ENCODE measurements around the gene PLEKHM3. TPM values are rescaled to one million over a fixed set of nuclear protein-coding genes. Genes with fewer than 3 reads are reported as not detected.
A peak's percentile ranks its signal among the peaks of the same experiment; 100 is the strongest.

The PLEKHM3 gene, protein sequence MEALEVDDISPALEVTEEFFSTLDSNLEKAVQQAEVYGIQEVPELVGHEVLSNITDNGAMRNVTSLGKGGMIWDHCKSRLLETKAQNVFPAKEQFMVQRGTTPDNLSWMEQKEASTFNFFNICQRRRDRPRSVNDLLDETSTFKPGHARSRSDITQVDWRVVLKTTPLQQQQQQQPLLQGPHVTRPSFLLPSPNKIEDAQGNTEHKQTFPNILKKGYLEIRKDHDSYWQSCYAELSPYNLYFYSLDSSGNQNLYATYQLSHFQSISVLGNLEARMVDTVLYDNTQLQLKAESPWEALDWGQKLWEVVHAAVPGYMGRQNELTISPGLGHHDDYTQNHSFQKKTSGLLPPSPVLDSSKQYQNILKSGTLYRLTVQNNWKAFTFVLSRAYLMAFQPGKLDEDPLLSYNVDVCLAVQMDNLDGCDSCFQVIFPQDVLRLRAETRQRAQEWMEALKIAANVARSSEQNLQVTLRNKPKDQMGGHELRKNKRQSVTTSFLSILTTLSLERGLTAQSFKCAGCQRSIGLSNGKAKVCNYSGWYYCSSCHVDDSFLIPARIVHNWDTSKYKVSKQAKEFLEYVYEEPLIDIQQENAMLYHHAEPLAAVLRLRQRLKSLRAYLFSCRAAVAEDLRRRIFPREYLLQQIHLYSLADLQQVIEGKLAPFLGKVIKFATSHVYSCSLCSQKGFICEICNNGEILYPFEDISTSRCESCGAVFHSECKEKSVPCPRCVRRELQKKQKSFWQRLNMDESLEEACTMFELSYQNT
- polyA plus RNA-seq (2013, experiment 1 of 2): 2.7 TPM
- polyA plus RNA-seq (2013, experiment 2 of 2): 2.5 TPM

DNA sequence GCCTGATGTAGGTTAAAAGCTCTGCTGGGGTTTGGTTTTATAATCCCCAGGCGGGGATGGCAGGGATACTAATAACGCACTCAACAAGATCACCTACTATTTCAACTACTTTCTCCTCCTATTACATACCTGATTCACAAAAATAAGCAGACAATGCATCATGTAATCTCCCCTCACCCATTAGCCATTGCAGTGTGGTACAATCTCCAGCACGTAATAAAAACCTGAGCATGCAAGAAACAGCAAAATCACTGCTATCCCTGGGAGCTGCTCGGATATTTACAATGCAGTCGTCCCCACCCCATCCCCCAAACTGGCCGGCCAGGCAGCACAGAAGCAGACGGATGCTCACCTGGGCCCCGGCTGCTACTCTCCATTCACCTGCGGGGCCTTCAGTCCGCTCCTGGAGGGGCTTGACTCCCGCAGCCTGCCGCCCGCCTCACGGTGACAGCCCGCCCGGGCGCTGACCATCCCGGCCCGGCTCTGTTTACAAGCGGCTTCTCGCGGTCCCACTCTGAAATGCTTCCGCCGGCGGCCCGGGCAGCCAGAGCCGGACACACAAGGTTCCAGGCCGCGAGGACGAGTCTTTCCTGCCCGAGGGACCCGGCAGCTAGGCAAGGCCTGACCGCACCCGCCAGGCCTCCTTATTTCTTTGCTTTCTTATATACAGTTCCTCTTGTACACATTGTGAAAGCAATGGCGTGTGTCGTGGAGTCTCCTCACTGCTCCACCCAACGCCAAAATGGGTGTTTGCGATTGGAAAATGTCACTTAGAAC is at the start of gene PLEKHM3:
PLEKHM3 (minus strand) TSS at position 491 of the 777 bp plus-strand sequence. CDS start 23,888 bp downstream, outside the sequence.
- no peak within 1 kb of the TSS for H3K23ac ChIP-seq (ENCODE audit: low read length)
- H2BK5ac ChIP-seq (ENCODE audit: low read length): no peak within 1 kb of the TSS
- H3K56ac ChIP-seq (ENCODE audit: low read length): peak within 1 kb of the TSS; percentile 92
- H3K18ac ChIP-seq (ENCODE audit: low read length): no peak within 1 kb of the TSS
- no peaks in the 10 kb centered on the region for H3K27me3 ChIP-seq (ENCODE audit: insufficient read depth, low read length, poor library complexity)
- peak within 1 kb of the TSS; percentile 4 for H3K27ac ChIP-seq (ENCODE audit: low read depth, low read length)
- H3K4ac ChIP-seq (ENCODE audit: low read depth, low read length): no peak within 1 kb of the TSS
- WGBS (ENCODE audit: extremely low coverage, insufficient coverage, low lambda C conversion rate): no CpG with 5 or more reads among the region's 38 CpGs
- H4K8ac ChIP-seq (ENCODE audit: low read depth, low read length): peak within 1 kb of the TSS; percentile 95
- H3K79me2 ChIP-seq (ENCODE audit: control insufficient read depth, insufficient read depth, low read length): no peaks in the 10 kb centered on the region
- peak within 1 kb of the TSS; percentile 87 for H3K9ac ChIP-seq (ENCODE audit: low read length)
- peak within 1 kb of the TSS; percentile 97 for H4K5ac ChIP-seq (ENCODE audit: low read length)
- no peaks in the 10 kb centered on the region for H3K79me1 ChIP-seq (ENCODE audit: low read length)
- H3K4me2 ChIP-seq (ENCODE audit: low read length): peak within 1 kb of the TSS; percentile 99
- H3K36me3 ChIP-seq (ENCODE audit: control insufficient read depth, insufficient read depth, low read length): no peaks in the 10 kb centered on the region
- peak within 1 kb of the TSS; percentile 89 for H3K4me3 ChIP-seq (ENCODE audit: low read length)
- H3K4me1 ChIP-seq (ENCODE audit: control insufficient read depth, low read depth, low read length): peaks cover 3% of the 10 kb centered on the region
- peak; percentile 87 for DNase-seq
- no peak within 1 kb of the TSS for H2BK120ac ChIP-seq (ENCODE audit: low read depth, low read length)
- no peak within 1 kb of the TSS for H2BK15ac ChIP-seq (replicated peaks; ENCODE audit: low read depth)
- H2AK5ac ChIP-seq (ENCODE audit: low read length): no peak within 1 kb of the TSS

DNA sequence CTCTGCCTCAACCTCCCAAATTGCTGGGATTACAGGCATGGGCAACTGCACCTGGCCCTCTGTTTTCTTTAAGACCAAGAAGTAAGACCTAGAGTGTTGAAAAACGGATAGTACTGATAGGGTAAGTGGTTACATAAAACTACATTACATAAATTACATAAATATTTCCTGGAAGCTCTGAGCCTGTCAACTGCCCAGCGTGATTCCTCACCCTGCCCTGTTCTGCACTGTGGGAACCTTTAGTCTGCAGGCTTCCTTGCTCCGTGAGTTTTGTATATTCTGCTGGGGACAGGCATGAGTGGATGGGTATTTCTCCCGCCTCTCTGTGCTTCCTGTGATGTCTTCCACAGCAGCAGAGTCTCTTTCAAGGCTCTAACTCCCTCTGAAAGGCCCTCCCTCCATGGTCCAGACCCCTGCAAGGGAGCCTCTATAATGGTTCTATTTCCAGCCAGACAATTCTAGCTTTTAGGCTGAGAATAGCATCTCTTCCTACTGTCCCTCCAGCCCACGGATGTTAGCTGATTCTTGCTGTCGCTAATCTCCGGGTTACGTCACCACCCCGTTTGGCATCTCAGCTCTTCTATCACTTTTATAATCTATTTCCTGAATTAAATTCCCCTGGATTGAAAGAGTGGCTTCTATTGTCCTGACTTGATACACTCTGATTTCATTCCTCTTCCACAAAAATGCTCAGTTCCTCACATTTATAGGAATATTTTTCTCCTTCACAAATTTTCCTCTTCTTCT is 49.5 kb upstream of the PLEKHM3 start:
- peak overlapping the region; percentile 42 for H3K56ac ChIP-seq (ENCODE audit: low read length)

DNA sequence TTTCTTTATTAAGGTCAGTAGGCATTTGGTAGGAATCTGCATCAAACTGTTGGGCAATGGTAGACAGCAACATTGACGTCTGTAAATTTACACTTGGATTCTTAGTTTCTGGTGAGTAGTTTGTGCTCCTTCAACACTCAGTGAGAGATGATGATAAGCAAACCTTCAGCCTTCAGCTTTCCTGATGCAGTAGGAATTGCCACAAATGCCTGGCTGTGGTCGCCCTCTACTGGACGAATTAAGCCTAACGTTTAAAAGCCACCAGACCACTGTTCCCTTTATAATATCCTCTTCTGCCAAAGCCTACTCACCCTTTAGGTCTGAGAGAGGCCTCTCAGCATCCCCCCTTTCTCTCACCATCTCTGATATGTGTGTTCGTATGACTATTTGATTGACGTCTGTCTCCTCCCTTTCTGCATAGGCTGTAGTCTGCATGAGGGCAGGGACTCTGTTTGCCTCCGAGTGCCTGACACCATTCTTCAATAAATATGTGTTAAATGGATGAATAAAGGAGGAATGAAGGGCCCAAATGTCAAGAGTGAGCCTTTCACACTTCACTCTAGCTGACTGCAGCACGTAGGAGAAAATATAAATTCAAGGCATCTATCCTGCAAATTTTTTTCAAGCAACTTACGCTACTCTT is 47.0 kb upstream of the PLEKHM3 start:
- no peaks in the 10 kb centered on the region for H3K4me1 ChIP-seq (ENCODE audit: control insufficient read depth, low read depth, low read length)
- no peak overlapping the region for H3K18ac ChIP-seq (ENCODE audit: low read length)
- H3K23ac ChIP-seq (ENCODE audit: low read length): no peak overlapping the region
- no peak overlapping the region for H2BK120ac ChIP-seq (ENCODE audit: low read depth, low read length)
- no peaks in the 10 kb centered on the region for H3K36me3 ChIP-seq (ENCODE audit: control insufficient read depth, insufficient read depth, low read length)
- DNase-seq: peak; percentile 74
- H3K79me1 ChIP-seq (ENCODE audit: low read length): no peaks in the 10 kb centered on the region
- no peaks in the 10 kb centered on the region for H3K79me2 ChIP-seq (ENCODE audit: control insufficient read depth, insufficient read depth, low read length)
- no peak overlapping the region for H3K9ac ChIP-seq (ENCODE audit: low read length)
- no peak overlapping the region for H2AK5ac ChIP-seq (ENCODE audit: low read length)
- no peak overlapping the region for H3K56ac ChIP-seq (ENCODE audit: low read length)
- WGBS (ENCODE audit: extremely low coverage, insufficient coverage, low lambda C conversion rate): no CpG with 5 or more reads among the region's 9 CpGs
- no peak overlapping the region for H4K5ac ChIP-seq (ENCODE audit: low read length)
- H3K4ac ChIP-seq (ENCODE audit: low read depth, low read length): no peak overlapping the region
- H3K27me3 ChIP-seq (ENCODE audit: insufficient read depth, low read length, poor library complexity): no peaks in the 10 kb centered on the region
- no peak overlapping the region for H3K27ac ChIP-seq (ENCODE audit: low read depth, low read length)
- no peak overlapping the region for H3K4me3 ChIP-seq (ENCODE audit: low read length)
- no peak overlapping the region for H2BK15ac ChIP-seq (replicated peaks; ENCODE audit: low read depth)
- no peak overlapping the region for H2BK5ac ChIP-seq (ENCODE audit: low read length)
- H4K8ac ChIP-seq (ENCODE audit: low read depth, low read length): no peak overlapping the region
- no peak overlapping the region for H3K4me2 ChIP-seq (ENCODE audit: low read length)

More for the DNA sequence above, 49.5 kb upstream of the PLEKHM3 start:
- Histone ChIP-seq H3K4me1 (ENCODE audit: control insufficient read depth, low read depth, low read length) (peaks cover 6% of the 10 kb centered on the region), H4K5ac (ENCODE audit: low read length) (no peak overlapping the region), H2BK15ac (replicated peaks; ENCODE audit: low read depth) (no peak overlapping the region), H3K9ac (ENCODE audit: low read length) (no peak overlapping the region), H2AK5ac (ENCODE audit: low read length) (no peak overlapping the region), H3K4me3 (ENCODE audit: low read length) (no peak overlapping the region), H3K79me1 (ENCODE audit: low read length) (no peaks in the 10 kb centered on the region), H3K27me3 (ENCODE audit: insufficient read depth, low read length, poor library complexity) (no peaks in the 10 kb centered on the region), H3K18ac (ENCODE audit: low read length) (no peak overlapping the region), H3K79me2 (ENCODE audit: control insufficient read depth, insufficient read depth, low read length) (no peaks in the 10 kb centered on the region), H3K27ac (ENCODE audit: low read depth, low read length) (no peak overlapping the region), H3K4me2 (ENCODE audit: low read length) (no peak overlapping the region), H3K36me3 (ENCODE audit: control insufficient read depth, insufficient read depth, low read length) (no peaks in the 10 kb centered on the region), H4K8ac (ENCODE audit: low read depth, low read length) (no peak overlapping the region), H3K4ac (ENCODE audit: low read depth, low read length) (no peak overlapping the region), H3K23ac (ENCODE audit: low read length) (no peak overlapping the region), H2BK5ac (ENCODE audit: low read length) (no peak overlapping the region), H2BK120ac (ENCODE audit: low read depth, low read length) (no peak overlapping the region)
- no CpG with 5 or more reads among the region's 9 CpGs for WGBS (ENCODE audit: extremely low coverage, insufficient coverage, low lambda C conversion rate)
- DNase-seq: no peak

DNA sequence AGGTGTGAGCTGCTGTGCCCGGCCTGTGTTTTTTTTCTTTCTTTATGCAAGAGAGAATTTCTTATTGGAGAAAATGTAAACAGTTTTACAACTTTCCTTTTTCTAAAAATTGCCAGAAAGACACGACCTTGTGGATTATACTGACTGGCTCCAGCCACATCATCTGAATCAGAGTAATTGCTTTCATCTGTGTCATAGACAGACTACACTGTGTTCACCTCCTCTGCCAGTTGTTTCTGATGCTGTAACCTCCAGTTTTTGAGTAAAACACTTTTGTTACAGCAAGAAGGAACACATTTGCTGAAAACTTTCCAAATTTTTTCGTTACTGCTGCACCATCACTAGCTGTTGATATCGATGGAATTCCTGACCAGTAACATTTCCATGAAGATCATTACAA is 43.9 kb upstream of the PLEKHM3 start:
- H2AK5ac ChIP-seq (ENCODE audit: low read length): no peak overlapping the region
- no peak overlapping the region for H3K4ac ChIP-seq (ENCODE audit: low read depth, low read length)
- H2BK5ac ChIP-seq (ENCODE audit: low read length): no peak overlapping the region
- no peaks in the 10 kb centered on the region for H3K27me3 ChIP-seq (ENCODE audit: insufficient read depth, low read length, poor library complexity)
- H3K4me3 ChIP-seq (ENCODE audit: low read length): no peak overlapping the region
- H3K79me2 ChIP-seq (ENCODE audit: control insufficient read depth, insufficient read depth, low read length): no peaks in the 10 kb centered on the region
- H2BK120ac ChIP-seq (ENCODE audit: low read depth, low read length): no peak overlapping the region
- H3K79me1 ChIP-seq (ENCODE audit: low read length): no peaks in the 10 kb centered on the region
- H3K4me2 ChIP-seq (ENCODE audit: low read length): no peak overlapping the region
- no peaks in the 10 kb centered on the region for H3K36me3 ChIP-seq (ENCODE audit: control insufficient read depth, insufficient read depth, low read length)
- H3K27ac ChIP-seq (ENCODE audit: low read depth, low read length): no peak overlapping the region
- H2BK15ac ChIP-seq (replicated peaks; ENCODE audit: low read depth): no peak overlapping the region
- H4K5ac ChIP-seq (ENCODE audit: low read length): no peak overlapping the region
- H3K23ac ChIP-seq (ENCODE audit: low read length): no peak overlapping the region
- no peak overlapping the region for H3K56ac ChIP-seq (ENCODE audit: low read length)
- WGBS (ENCODE audit: extremely low coverage, insufficient coverage, low lambda C conversion rate): no CpG with 5 or more reads among the region's 4 CpGs
- no peak overlapping the region for H3K18ac ChIP-seq (ENCODE audit: low read length)
- DNase-seq: no peak
- no peak overlapping the region for H3K9ac ChIP-seq (ENCODE audit: low read length)
- H4K8ac ChIP-seq (ENCODE audit: low read depth, low read length): no peak overlapping the region
- no peaks in the 10 kb centered on the region for H3K4me1 ChIP-seq (ENCODE audit: control insufficient read depth, low read depth, low read length)

DNA sequence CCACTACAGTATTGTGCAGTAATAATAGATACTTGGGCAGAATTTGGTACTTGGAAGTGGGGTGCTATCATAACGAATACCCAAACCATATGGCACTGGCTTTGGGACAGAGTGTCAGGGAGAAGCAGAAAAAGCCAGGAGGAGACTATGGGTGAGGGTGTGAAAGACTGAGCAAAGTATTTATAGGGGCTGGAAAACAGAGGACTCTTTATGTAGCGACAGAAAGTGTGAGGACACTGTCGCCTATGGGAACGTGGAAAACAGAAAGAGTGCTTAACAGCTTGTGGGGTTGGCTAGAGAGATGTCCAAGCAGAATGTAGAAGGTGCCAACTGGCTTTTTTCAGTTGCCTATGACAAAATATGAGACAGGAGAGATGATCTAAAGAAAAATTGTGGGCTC is 40.7 kb upstream of the PLEKHM3 start:
- Histone ChIP-seq H2AK5ac (ENCODE audit: low read length) (no peak overlapping the region), H3K4me1 (ENCODE audit: control insufficient read depth, low read depth, low read length) (no peaks in the 10 kb centered on the region), H3K9ac (ENCODE audit: low read length) (no peak overlapping the region), H3K56ac (ENCODE audit: low read length) (no peak overlapping the region), H3K4me3 (ENCODE audit: low read length) (no peak overlapping the region), H3K23ac (ENCODE audit: low read length) (no peak overlapping the region), H3K79me2 (ENCODE audit: control insufficient read depth, insufficient read depth, low read length) (no peaks in the 10 kb centered on the region), H4K8ac (ENCODE audit: low read depth, low read length) (no peak overlapping the region), H3K18ac (ENCODE audit: low read length) (no peak overlapping the region), H3K79me1 (ENCODE audit: low read length) (no peaks in the 10 kb centered on the region), H3K27me3 (ENCODE audit: insufficient read depth, low read length, poor library complexity) (no peaks in the 10 kb centered on the region), H2BK120ac (ENCODE audit: low read depth, low read length) (no peak overlapping the region), H2BK5ac (ENCODE audit: low read length) (no peak overlapping the region), H3K27ac (ENCODE audit: low read depth, low read length) (no peak overlapping the region), H2BK15ac (replicated peaks; ENCODE audit: low read depth) (no peak overlapping the region), H3K4ac (ENCODE audit: low read depth, low read length) (no peak overlapping the region), H3K36me3 (ENCODE audit: control insufficient read depth, insufficient read depth, low read length) (no peaks in the 10 kb centered on the region), H4K5ac (ENCODE audit: low read length) (no peak overlapping the region), H3K4me2 (ENCODE audit: low read length) (no peak overlapping the region)
- WGBS (ENCODE audit: extremely low coverage, insufficient coverage, low lambda C conversion rate): no CpG with 5 or more reads among the region's 4 CpGs
- no peak for DNase-seq
